ENCODE results near the gene SNX33.
"Not testable (repeated sequence)": the region's sequence is repeated elsewhere in the genome, so short reads cannot be mapped to it uniquely, and the experiment has no call there.

The SNX33 gene

DNA sequence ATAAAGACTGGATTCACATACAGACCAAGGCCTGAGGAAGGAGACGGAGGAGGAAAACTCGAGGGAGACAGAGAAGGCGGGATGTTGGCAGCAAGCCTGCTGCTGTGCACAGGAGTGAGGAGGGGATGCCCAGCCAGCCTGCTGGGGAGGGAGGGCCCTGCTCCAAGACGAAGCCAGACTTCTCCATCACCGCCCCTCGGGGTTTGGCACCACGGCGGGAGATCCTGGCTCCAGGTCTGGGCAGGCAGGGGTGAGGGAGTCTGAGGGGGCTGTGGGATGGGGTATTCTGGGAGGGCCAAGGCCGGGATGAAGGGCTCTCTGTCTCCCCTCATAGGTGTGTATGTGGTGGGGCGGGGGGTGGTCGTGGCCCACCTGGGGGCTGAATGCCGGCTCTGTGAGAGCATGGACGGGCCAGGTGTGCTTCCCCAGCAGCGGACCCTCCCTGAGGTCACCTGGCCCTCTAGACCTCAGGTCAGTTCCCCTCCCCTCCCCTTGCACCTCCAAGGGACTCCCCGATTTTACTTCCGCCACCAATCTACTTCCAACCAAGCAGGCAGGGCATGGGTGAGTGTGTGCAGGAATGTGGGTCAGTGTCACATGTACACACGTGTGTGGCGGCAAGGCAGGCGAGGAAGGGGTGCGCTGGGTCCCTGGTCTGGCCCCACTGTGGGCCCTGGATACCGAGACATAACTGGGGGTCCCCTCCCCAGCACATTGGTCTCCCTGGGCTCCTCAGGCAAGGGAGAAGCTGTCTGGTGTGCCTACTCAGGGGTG, 50.4 kb downstream of the SNX33 start:
- not testable (repeated sequence) for DNase-seq (ENCODE audit: low spot score)
- peak; percentile 30 for FAIRE-seq

DNA sequence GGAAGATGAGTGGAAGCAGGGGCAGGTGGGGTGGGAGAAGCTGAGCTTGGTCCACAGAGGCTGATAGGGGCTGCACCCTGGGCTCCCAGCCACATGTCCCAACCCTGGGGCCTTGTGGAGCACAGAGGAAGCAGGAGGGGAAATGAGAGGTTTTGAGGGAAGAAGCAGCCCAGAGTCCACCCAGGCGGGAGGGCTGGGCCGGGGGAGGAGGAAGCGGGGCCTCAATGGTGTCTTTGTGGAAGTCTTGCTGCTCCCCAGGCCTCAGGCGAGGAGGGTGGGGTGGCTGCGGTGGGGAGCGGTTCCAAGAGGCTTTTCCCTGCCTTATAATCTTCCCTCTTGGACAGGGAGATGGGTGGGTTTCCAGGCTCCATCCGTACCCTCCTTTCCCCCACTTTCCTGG, 51.8 kb downstream of the SNX33 start:
- not testable (repeated sequence) for FAIRE-seq; DNase-seq (ENCODE audit: low spot score)

DNA sequence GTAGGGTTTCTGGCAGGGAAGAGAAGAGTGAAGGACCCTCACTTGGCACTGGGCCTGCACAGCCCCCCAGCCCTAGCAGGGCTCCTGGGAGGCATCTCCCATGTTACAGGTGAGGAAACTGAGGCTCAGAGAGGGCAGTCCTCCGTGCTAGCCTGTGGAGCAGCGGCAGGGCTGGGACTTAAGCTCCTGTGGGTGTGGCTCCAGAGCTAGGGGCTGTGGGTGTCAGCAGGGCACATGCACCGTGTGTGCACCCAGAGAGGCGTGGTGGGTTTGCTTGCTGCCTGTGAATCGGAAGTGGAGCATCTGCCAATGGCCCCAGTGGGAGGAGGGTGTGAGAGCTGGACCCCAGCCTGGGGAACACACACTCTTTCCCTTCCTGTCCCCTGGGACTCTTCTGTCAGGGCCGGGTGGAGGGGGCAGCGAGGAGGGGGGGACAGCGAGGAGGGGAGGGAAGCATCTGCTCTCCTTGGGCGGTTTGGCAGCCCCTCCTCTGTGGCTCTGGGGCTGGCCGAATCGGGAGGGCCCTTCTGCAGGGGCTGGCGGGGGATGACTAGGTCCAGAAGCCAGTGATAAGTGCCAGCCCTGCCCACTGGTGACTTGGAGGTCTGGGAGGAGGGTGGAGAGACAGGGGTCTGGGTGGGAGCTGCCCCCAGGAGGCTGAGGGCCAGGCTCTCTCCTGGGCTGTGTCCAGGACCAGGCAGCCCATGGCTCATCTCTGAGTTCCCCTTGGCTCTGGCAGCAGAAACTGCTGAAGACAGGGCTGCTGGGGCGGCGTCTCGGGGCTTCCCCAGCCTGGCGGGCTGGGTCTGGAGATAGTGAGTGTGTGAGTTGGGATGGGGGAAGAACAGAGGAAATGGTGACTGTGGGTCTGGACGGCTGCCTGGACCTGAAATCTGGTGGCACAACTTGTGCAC, 52.5 kb downstream of the SNX33 start:
- peak; percentile 90 for FAIRE-seq
- not testable (repeated sequence) for DNase-seq (ENCODE audit: low spot score)

DNA sequence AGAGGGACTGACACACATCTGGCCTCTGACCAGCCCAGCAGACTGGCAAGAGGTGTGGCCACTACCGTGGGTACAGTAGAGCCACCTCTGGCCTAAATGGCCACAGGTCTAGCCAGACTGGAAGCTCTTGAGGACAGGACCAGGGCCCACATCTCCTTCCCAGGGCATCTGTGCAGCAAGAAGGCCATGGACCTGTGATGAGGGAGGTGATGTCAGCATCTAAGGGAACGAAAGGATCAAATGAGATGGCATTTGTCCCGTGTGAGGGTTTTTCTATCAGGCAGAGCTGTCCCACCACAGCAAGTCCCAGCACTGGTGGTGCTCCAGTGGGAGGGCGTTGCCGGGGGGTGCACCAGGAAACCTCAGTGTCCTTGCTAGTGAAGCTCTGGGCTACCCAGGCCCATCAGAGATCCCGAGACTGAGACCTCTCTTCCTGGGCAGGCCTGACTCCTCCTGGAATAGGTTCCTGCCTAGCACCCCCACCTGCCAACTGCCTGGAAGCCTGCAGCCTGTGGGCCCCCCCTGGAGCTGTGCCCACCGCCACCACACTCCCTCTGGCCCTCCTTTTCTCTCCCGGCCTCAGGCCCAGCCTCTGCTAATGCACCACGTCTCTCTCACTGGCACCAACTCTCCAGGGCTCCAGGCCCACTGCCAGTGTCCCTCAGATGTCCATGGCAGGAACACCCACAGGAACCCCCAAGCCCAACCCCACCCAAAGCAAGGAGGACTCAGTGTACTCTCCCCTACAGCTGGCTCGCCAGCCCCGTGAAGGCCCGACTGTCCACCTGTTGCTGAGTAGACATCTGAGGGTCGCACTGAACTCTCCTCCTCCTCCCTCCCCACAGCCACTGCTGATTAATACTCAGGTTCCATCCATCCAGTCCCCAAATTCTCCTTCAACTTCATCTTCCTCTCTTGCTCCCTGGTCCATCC, 53.6 kb downstream of the SNX33 start:
- not testable (repeated sequence) for DNase-seq (ENCODE audit: low spot score)
- FAIRE-seq, result peak; percentile 69

DNA sequence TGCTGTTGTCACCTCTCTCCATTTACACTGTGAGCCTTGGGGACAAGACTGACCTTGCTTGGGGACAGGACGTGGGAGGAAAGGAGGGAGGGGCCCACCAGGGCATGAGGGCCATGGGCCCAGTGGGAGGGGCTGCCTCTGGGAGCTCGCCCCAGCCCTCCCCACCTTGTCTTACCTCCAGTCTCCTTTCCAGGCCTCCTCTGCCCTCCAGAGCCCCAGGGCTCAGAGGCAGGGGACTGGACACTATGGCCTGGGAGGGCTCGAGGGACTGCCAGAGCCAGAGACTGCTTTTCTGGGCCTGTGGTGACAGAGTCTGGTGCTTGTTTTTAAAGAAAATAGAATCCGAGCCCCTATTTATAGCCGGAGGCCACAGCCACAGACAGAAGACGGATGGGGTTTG, 54.7 kb downstream of the SNX33 start:
- no peak for FAIRE-seq
- no peak for DNase-seq (ENCODE audit: low spot score)

DNA sequence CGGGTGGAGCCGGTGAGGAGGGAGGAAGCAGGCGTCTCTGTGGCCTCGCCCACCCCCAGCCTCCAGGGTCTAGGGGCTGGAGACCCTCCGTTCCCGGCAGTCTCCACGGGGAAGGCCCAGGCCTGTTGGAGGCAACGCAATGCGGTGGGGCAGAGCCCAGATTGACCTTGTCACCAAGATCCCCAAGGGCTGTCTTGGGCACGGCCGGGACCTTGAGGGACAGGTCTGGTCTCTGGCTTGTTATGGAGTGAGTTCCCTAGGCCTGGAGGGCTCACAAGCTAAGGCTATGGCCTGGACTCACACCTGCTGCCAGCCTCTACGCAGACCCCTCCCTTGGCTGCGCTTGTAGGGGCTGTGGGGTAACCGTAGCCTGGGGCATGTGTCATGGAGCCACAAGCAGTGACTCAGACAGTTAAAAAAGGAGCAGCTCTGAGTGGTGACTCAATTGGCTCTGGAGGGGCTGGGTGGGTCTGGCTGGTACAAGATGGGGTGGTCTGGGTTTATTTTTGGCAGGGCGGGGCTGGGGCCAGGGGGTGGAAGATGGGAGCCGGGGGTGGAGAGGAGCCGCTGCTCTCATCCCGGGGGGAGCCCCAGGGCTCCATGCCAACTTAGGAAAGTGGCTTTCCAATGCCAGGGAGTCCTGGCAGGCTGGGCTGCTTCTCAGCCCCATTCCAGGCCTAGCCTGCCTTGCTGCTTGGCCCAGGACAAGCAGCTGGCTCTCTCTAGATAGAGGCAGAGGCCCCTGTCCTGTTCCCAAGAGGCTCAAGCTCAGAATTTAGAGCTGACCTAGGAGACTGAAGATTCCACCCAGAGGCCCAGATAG, 55.9 kb downstream of the SNX33 start:
- peak; percentile 100 for FAIRE-seq
- DNase-seq (ENCODE audit: low spot score), result not testable (repeated sequence)

DNA sequence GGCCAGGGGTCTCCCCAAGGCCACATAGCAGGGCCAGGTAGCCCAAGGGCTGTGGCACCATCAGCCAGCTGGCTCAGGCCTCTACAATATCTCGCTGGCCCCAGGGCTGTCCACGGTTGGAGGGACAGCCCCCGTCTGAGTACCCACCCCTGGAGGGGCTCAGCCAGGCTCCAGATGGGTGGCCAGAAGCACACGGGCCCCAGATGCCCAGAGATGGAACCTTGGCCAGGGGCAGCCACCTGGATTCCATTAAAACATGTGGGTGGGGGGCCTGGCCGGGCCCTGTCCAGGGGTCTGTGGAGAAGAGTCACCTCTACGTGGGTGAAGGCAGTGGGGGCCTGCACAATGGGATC, 56.5 kb downstream of the SNX33 start:
- FAIRE-seq, result no peak
- no peak for DNase-seq (ENCODE audit: low spot score)

DNA sequence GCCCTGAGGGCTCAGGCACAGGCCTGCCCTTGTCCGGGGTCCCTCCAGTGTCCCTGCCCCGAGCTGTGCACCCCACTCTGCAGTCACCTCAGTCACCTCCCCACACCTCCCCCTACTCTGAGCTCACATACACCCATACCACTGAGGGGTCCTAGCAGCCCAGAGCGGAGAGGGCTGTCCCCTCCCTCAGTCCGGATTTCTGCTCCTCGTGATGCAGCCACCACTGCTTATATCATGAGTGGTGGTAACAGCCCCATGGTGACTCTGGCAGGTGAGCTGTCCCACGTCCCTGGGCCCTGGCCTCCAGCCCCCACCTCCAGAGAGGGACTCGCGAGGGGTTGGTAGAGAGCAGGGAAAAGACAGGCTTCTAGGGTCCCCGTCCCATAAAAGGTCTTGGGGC, 56.9 kb downstream of the SNX33 start:
- DNase-seq (ENCODE audit: low spot score) (no peak), FAIRE-seq (peak; percentile 91)

DNA sequence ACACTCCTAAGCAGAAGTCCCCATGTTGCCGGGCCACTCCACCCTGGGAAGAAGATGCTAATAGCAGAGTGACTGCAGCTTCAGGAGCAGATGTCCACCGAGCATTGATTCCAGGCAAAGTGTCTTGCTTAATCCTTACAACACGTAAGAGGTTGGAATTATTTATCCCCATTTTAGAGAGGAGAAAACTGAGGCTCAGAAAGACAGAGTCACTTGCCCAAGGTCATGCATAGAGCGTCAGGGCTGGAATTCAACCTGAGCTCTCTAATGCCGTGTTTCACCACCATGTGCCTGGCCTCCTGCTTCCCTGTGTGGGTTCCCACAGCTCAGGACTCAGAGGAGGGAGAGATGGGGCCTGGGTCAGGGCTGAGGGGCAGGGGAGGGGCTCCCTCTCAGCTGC, 57.7 kb downstream of the SNX33 start:
- FAIRE-seq, result not testable (repeated sequence)

DNA sequence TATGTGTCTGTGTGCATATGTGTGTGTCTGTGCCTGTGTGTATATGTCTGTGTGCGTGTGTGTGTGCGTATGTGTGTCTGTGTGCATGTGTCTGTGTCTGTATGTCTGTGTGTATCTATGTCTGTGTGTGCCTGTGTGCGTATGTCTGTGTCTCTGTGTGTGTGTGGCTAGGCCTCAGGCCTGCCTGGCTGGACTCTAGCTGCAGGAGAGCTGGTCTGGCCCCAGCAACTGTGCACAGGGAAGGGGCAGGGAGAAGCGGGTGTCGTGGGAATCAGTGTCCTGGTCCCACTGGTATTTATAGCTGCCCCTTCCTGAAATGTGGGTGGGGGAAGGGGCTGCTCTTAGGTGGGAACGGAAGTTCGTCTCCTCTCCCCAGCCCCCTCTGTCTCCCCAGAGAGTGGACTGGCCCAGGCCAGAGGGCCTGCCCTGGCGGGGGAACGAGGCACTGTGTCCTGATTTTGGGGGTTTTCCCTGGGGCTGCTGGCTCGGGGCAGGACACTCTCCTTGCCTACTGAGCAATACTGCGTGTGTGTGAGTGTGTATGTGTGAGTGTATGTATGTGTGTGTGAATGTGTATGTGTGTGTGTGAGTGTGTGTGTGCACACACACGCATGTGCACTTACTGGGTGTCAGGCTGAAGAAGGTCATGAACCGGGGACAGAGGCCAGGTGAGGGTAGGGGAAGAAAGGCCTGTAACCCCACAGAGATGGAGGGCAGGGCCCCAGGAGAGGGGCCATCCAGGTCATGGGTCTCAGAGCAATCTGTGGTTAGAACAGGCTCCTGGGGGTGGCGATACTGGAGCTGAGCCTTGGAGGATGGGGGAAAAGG, 58.4 kb downstream of the SNX33 start:
- DNase-seq (ENCODE audit: low spot score) (no peak), FAIRE-seq (peak; percentile 93)

More for the DNA sequence above, 57.7 kb downstream of the SNX33 start:
- DNase-seq (ENCODE audit: low spot score), result not testable (repeated sequence)

DNA sequence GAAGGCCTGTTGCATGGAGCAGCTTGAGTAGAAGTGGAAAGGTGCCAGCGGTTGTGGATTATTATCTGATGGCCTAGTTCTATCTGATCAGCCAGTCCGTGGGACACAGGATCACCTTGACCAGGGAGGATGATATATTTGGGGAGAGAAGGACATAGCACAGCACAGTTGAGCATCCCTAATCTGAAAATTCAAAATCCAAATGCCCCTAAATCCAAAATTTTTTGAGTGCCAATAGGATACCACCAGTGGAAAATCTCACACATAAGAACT, 58.9 kb downstream of the SNX33 start:
- FAIRE-seq (no peak), DNase-seq (ENCODE audit: low spot score) (no peak)

DNA sequence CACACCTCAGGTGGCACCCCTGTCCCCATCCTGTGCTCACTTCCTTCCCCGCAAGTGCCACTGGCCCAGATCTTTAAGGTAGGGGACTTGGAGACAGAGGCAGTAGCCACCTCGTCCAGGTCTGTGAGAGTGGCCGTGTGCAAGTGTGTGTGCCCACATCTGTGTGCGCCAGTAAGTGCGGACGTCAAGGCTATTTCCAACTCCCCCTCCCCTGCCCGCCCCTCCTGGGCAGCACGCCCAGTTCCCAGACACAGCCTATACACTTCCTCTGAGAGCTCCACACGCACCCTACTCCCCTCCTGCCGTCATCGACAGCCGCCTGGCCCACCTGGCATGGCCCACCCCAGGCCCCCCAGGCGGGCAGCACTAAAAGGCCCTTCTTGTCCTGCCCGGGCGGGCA, 61.7 kb downstream of the SNX33 start:
- DNase-seq (ENCODE audit: low spot score), result not testable (repeated sequence)
- peak; percentile 87 for FAIRE-seq

DNA sequence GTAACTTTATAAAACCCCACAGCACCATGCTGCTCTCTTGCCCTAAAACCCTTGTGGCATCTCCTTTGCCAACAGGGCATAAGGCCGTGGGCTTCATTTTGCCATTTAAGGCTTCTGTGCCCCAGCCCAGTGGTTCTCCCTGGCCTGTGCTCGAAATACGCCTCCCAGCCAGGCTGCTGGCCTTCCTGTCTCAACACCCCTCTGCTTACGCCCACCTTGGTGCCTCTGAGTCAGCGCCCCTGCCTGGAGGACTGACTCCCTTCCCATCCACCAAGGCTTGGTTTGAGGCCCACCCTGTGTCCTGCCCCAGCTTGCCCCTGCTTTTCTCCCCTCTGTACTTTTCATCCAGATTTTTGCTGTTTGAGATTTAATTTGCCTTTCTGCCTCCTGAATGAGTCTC, 63.2 kb downstream of the SNX33 start:
- not testable (repeated sequence) for DNase-seq (ENCODE audit: low spot score)
- FAIRE-seq, result peak; percentile 48

DNA sequence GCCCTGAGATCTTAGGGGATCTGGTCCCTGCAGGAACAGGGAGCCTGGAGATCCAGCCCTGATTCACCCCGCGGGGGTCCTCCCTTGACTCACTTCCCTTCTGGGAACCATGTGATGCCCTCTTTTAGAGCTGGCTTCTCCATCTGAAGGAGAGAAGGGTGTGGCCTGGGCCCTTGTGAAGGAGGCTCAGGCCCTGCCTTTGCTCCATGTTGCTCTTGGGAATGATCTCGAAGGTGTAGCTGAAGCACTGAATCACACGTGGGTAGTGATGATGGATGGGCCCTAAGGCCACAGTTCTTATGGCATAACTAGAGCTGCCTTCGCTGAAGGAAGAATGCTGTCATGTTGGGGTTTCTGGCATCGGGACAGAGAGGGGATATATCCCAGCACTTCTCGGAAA, 63.8 kb downstream of the SNX33 start:
- peak; percentile 58 for FAIRE-seq
- not testable (repeated sequence) for DNase-seq (ENCODE audit: low spot score)

Data from urothelium cell line (cell line).